Epithelial cell of esophagus (primary cell): Measurements from ENCODE around the gene BASP1.
A peak's percentile ranks its signal among the peaks of the same experiment; 100 is the strongest.
"Not testable (repeated sequence)": the region's sequence is repeated elsewhere in the genome, so short reads cannot be mapped to it uniquely, and the experiment has no call there.

ENCODE experiments used
- DNase-seq: peaks from one replicate; pipeline ENCODE4 v3.0.0; 2010; ENCODE audit warnings: low read depth
- H3K4me3 ChIP-seq: 2 replicates; pipeline ENCODE4 v1.5.1; 2011; ENCODE audit warnings: mild to moderate bottlenecking, low read length, control low read depth
- CTCF ChIP-seq: IDR thresholded peaks from 2 replicates; pipeline ENCODE4 v1.5.1; 2011; ENCODE audit warnings: low read depth, mild to moderate bottlenecking, low read length, control low read depth, inconsistent platforms; ENCODE audit not compliant: insufficient read depth; ENCODE audit errors: missing control alignments

Gene BASP1

GRCh38 chr5:17314907-17315471, 97.6 kb downstream of the BASP1 start:
- DNase-seq, result no peak
- no peak for TF ChIP-seq CTCF
- no peak overlapping the region for H3K4me3 ChIP-seq

- DNase-seq, result peak; percentile 58
- TF ChIP-seq CTCF, result no peak
- no peak overlapping the region for H3K4me3 ChIP-seq
These were observed 98.3 kb downstream of the BASP1 start for GRCh38 chr5:17315710-17316221.

- no peak overlapping the region for H3K4me3 ChIP-seq
- DNase-seq, result peak; percentile 83
- TF ChIP-seq CTCF, result no peak
These were observed 99.6 kb downstream of the BASP1 start for GRCh38 chr5:17316970-17317459.

- H3K4me3 ChIP-seq, result no peak overlapping the region
- no peak for DNase-seq
- no peak for TF ChIP-seq CTCF
These were observed 100.0 kb downstream of the BASP1 start for GRCh38 chr5:17317473-17317872.

- DNase-seq, H3K4me3 ChIP-seq: not testable (repeated sequence)
These were observed 101.7 kb downstream of the BASP1 start for GRCh38 chr5:17319095-17319494.

- no peak for TF ChIP-seq CTCF
- no peak for DNase-seq
- H3K4me3 ChIP-seq, result no peak overlapping the region
These were observed 108.6 kb downstream of the BASP1 start for GRCh38 chr5:17325770-17326599.
